SKM-1 (cell line): Measurements from ENCODE around the gene MDP1.

Experiments used
- DNase-seq: peaks from one replicate; lab custom pipeline; 2025; ENCODE audit not compliant: unreplicated experiment; lab: John Stamatoyannopoulos, UW

Gene MDP1

DNA sequence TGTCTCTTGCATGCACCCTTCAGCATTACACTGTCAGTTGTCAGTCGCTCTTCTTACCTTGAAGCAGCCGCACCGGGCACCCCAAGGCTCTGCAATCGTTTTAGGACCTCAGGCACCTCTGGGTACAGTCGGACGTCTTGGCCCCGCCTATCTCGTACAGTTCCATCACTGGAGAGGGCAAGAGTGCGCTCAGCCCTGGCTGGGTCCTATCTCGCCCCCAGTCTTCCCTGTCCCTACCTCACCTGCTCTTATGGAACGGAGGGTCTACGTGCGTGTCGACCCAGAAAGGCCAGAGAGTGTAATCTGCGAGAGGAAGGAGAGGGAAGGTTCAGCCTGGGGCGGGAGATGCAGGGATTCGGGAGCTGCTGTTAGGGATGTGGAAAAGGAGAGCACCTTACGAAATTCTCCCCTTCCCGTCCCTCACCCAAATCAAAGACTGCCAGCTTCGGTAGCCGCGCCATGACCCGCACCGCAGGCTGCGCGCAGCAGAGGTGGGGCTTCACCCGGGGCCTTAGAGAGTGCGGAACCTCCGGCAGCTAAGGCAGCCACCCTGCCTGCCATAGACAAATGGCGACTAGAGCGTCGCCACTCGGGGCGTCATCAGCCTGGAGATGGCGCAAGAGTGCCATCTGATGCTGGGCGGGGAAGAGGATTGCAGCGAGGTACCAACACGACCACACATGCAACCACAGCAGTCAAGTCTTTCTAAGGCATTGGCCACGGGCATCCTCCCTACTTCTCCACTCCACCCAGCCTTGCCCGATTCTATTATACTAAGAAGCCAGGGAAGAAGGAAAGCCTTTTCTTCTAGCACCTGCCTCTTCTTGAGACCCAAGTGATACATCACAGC lies at the start of gene MDP1:
Gene MDP1 (minus strand): TSS at position 572 of the 850 bp plus-strand sequence. CDS start 111 bp downstream, at position 461.
- DNase-seq: peak; percentile 31

- DNase-seq: no peak
These were observed 48.4 kb upstream of the MDP1 start for GRCh38 chr14:24264298-24264697.

- DNase-seq: no peak
These were observed 48.0 kb upstream of the MDP1 start for GRCh38 chr14:24263848-24264247.

- no peak for DNase-seq
These were observed 47.2 kb upstream of the MDP1 start, which contains the start of gene TGM1 for GRCh38 chr14:24262821-24263733. TSS of gene TGM1 (minus strand) at chr14:24263177. CDS start at chr14:24262352, 825 bp downstream.

DNA sequence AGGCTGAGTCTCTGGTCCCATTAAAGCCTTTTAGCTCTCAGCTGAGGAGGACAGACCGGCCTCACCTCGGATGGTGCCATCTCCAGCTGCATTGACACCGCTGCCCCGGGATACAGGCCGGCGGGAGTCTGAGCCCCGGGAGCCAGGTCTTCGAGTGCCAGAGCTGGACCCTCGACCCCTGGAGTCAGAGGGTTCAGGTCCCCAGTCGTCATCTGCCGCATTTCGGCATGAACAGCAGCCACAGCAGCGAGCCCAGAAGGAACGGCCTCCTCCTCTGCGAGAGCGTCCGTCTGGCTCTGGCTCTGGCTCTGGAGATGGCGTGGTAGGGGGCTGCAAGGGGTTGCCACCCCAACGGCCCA lies 46.1 kb upstream of the MDP1 start:
- no peak for DNase-seq

DNA sequence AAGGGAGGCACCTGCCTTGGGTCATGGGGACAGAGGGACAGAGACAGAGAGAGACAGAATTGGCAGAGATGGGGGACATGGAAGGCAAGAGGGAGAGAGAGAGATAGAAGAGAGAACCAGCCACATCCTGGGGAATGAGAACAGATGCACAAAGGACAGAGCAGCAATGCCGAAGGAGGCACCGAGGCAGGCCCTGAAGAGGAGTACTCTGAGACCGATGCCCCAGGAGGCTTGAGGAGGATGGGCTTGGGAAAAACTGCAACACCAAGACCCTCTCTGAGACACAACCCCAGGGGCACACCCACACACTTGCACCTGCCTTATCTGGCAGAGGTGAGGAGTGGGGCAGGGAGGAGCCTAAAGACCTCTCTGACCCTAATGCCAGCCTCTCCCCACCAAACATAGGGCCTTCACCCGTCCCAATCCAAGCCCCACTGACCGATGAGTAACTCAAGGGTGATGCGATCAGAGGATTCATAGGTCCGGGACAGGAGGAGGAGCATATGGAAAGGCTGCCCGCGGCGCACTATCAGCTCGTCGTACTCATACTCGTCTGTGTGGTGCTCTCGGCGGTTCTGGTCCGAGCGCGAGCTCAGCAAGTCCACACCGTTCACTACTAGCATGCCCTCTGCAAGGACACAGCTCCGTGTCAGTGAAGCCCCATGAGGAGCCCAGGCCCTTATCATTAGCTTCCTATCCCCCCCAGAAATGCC lies 45.5 kb upstream of the MDP1 start:
- no peak for DNase-seq

DNA sequence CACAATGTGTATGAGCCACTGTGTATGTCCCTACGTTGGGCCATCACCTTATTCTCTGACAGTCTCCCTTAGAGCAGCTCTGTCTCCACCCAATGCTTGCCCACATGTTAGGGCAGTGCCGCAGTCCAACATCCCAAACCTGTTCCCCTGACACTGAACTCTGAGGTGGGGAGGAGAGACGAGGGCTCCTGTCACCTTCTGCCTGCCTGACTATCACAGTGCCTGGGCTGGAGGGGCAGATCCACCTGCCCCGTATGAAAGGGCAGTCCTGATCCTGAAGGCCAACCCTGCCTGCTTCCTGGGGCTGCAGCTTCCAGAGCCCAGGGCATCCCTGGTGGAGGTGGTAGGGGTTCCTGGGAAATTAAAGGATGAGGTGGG lies 44.9 kb upstream of the MDP1 start:
- no peak for DNase-seq

DNA sequence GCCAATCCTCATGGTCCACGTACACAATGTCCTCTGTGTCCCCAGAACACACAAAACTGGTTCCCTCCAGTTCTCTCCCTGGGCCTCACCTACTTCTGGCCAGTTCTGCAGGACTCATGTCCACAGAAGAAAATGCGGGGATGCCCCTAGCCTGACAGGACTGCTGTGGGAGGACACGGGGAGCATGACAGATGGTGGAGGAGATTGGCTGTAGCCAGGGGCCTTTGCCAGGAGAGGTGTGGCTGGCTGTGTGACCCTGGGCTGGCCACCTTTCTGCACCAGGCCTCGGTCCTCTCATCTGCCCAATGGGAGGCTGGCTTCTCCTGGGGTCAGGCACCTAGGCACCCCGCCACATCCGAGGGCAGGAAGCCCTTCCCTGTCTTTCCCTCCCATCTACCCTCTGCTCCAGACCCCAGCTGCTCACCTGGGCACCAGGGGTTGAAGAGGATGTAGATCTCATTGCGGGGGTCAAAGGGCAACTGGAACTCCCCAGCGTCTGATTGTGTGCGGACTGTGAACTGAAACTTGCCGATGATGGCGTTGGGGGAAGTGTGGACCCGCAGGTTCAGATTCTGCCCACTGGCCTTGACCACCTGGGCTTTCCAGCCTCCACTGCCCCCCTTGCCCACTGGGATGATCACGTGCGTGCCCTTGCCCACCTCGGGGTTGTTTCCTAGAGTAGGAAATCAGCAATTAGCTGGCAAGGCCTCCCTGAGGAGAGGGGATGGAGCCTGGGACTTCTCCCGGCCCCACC lies 44.3 kb upstream of the MDP1 start:
- DNase-seq: no peak

GRCh38 chr14:24259282-24260025 lies 43.6 kb upstream of the MDP1 start:
- DNase-seq: no peak

GRCh38 chr14:24258548-24259265 lies 42.8 kb upstream of the MDP1 start:
- no peak for DNase-seq

DNA sequence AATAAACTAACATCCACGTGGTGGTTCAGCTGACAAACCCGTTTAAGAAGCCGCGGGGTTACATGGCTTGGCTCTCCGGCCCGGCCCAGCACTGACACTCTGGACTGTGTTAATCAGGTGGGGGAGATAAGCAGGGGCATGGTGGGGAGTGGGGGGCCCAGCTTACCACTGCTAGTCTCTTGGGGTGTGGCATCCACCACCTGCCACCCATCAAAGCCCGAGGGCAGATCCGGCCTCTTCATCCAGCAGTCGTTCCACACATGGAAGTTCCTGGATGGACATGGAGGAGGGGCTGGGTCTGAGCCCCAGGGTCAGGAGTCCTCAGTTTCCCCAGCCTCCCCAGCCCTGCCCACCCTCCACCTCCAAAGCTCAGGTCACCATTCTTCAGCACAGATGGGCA lies 42.3 kb upstream of the MDP1 start:
- DNase-seq: no peak

DNA sequence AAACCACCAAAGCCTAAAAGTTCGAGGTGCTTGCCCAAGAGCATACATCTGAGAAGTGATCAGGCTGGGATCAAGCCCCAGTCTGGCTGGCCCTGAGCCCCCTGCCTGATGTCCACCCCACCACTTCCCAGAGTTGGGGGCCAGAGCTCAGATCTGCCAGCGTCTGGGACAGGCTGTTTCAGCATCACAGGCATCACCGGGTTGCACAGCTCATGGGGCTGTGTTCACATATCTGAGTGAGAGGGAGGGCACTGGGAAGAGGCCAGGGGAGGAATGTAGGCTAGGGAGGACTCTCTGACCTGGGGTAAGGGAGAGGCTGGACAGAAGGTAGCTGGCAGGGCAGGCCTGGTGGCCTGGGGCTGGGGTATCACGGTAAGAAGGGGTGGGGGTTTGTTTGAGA lies 41.1 kb upstream of the MDP1 start:
- DNase-seq: no peak

DNA sequence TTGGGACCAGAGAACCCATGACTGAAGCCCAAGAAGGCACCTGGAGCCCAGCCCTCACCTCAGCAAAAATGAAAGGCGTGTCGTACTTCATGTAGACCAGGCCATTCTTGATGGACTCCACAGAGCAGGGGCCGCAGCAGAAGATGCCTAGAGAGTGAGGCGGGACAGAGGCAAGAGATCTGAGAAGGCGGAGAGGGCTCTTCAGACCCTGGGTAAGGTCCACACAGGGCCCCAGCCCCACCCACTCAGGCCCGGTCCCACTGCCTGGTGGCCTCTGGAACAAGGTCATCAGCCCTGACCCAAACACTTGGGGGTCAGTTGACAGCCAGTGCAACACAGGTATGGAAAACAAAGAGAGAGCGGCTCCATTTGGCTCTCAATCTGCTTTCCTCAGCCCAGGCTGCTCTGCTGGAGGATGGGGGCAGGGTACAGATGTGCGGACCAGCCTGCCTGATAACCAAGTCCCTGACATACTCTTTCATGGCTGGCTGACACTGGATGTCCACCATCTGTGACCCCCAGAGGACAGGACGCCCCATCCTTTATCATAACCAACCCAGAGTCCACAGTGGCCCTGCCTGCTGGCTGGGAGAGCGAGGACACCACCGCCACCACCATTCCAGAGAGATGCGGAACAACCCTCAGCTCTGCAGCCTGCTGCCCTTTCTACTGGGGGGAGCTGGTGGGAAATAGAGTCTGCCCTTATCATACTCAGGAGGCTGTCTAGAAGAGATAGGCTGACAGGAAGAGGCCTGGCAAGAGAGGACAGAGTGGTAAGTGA lies 40.3 kb upstream of the MDP1 start:
- no peak for DNase-seq

DNA sequence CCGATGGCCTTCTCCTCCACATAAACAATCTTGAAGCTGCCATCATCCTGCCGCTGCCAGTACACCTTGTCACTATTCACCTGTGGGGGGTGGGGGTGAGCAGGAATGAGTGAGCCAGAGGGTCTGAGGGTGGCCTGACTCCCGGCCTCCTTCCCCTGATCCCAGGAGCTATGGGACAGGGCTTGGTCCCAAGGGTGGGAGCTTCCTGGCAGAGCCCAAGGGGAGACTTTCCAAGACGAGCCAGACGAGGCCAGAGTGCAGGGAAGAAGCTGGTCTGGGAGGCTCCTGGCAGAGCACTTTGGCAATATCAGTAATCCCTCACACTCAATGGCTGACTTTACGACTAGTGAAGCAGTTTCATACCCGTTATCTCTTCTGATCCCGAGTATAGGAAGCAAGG lies 39.6 kb upstream of the MDP1 start:
- no peak for DNase-seq

- DNase-seq: no peak
These were observed 38.9 kb upstream of the MDP1 start for GRCh38 chr14:24254630-24255392.

DNA sequence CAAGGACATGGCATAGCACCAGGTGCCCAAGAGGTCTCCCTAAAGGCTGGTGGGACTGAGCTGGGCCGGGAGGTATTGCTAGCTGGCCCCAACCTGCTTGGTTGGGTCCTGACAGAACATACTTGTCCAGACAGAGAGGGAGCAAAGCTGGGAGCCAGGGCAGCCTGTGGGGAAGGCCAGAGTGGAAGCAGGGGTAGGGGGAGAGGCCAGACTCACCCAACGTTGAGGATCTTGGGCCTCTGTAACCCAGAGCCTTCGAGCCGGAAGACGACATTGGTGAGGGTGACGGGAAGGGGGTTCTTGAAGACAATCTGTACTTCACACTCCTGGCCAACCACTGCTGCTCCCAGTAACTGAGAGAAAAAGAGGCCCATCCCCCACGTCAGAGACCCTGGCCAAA lies 38.1 kb upstream of the MDP1 start:
- DNase-seq: no peak

DNA sequence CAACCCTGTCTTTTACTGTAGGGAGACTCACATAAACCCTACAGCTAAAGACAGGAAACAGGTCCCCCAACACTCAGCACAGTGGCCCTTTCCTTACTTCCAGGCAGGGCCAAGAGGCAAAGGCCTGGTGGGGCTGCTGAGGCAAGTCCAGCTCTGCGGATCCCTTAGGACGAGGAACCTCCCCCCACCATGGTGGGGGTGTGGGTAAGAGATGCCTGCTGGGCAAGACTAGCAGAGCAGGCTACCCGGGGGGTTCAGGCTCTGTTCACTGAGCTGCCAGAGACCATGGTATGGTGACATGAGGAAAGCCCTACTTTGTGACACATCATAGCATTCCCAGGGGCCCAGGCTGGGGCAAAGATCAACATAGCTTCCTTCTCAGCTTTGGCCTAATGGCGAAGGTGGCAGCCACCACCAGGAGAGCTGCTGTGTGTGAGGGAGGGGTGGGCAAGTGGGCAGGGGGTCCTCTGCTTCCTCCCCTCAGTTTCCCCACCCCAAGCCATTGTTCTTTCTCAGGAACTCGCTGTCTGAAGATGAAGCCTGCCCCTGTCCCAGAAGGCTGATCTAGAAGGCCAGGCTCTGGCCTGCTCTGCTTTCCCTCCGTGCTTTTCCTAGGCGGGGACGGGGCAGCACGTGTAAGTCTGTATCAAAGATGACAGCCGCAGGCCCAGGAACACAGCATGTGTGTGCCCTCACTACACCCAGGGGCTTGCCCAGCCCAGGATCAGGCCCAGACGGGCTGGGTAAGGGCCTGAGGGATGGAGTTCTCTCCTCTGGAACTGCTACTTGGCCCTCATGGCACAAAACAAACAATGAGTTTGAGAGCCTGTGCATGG lies 36.6 kb upstream of the MDP1 start:
- DNase-seq: no peak
